Stimulated activated CD4-positive, alpha-beta T cell treated with anti-CD3 and anti-CD28 coated beads, Interleukin-2, amount 100 ng/mL, for 4 hours (primary cell): ENCODE results near the gene TTC39C.
"Not testable (repeated sequence)": the region's sequence is repeated elsewhere in the genome, so short reads cannot be mapped to it uniquely, and the experiment has no call there.

Source experiments
- DNase-seq: peaks from one replicate; pipeline ENCODE4 v3.0.0-alpha.2; 2020; ENCODE audit warnings: low read depth

TTC39C gene

DNA sequence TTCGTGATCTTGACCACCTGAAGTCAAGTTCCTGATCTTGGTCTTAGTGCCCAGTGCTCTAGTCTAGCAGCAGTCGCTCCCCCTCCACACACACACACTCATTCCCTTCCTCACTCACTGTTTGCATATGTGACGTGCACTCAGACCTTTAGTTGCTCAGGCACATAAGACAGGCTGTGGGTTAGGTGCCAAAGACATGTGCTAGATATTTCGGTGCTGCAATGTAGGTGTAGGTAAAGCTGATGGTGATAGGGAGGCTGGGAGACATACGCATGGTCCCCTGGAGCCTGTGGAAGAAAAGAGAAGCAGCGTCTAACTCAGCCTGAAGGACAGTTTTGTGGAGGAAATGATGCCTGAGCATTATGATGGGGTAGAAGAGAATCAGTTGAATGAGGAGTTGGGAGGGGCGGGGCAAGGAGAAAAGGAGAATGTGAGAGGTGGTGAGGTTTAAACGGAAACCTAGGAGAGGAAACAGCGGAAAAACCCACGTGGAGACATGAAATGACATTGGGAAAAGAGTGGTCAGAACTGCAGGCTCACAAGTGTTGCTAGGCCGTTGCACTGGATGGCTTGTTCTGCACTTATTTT, 3.8 kb downstream of the TTC39C start:
- DNase-seq, result no peak

DNA sequence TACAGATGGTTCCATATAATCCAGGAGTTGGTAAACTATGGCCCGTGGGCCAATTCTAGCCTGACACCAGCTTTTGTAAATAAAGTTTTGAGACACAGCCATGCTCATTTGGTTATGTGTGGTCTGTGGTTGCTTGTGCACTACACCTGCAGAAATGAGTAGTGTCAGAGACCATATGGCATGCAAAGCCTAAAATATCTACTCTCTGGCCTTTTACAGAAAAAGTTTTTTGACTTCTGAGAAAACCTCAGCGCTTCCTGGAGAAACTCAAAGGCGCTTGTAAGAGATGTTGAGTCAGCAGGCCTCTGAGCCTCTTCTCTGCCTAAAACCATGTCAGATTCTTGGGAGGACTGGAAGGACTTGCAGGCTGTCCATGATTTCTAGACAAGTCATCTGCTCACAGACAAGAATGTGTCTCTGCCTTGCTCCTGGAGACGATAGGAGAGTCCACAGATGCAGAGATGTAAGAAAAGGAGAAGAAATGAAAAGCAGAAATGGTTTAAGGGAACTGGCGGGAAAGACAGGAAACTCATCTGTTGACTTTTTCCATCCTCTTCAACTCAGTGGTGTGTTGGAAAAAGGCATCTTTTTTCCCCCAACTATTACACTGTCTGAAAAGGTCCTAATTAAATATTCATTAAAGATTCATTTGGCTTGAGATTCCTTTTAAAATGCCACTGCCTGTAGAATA, 5.2 kb downstream of the TTC39C start:
- peak; percentile 60 for DNase-seq

DNA sequence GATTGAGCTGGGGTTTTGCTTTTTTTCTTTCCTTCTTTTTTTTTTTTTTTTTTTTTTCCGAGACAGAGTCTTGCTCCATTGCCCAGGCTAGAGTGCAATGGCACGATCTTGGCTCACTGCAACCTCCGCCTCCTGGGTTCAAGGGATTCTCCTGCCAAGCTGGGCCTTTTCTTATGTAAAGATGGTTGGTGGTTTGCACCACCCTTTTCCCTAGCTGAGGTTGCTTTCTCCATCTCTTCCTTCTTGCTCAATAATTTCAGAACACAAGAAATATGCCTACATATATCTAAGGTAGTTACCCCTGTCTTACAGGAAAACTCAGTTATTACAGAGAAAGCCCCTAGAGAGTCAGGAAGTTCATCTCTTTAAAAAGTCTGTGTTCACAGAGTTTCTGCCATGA, 7.0 kb downstream of the TTC39C start:
- no peak for DNase-seq

DNA sequence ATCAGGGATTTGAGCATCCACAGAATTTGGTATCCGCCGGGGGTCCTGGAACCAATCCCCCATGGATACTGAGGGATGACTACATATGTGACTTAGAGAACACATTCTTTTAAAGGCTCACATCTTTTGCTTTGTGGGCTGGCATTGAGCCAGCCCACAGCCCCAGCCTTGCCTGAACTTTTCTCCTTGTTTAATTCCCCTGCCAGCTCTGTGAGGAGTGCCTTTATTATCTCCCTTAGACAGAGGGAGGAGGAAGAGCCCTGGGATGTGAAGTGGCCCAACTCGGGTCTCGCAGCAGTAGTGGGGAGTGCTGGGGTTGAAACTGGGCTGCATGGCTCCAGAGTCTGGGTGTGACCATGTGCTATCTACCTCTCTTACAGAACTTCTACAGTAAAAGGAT, 7.6 kb downstream of the TTC39C start:
- no peak for DNase-seq

DNA sequence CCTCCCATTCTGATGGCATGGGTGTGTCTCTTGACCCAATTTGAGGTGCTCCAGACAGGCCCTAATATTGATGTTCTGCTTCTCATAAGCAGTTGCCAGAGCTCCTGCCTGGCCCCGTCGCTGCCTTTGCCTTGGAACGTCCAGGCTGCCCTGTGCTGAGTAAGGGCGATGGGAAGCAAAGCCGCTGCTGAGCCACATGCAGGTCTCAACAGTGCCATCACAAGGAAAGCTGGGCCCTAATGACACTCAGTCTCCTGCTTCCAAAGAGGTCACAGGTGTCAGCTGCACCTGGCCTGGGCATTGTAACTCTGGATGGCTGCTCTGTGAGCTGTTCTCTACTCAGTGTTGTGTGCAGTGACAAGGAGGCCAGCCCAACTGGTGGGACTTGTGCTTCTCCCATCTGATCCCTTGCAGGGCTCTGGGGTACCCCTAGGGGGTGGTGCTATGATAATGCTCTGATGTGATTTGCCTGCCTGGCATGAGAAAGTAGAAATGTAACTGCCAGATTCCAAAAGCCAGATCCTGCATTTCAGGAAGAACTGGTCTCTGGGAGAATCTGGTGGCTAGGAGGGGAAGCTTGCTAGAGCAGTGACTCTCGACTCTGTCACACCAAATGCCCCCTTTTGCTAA, 8.7 kb downstream of the TTC39C start:
- DNase-seq, result no peak

DNA sequence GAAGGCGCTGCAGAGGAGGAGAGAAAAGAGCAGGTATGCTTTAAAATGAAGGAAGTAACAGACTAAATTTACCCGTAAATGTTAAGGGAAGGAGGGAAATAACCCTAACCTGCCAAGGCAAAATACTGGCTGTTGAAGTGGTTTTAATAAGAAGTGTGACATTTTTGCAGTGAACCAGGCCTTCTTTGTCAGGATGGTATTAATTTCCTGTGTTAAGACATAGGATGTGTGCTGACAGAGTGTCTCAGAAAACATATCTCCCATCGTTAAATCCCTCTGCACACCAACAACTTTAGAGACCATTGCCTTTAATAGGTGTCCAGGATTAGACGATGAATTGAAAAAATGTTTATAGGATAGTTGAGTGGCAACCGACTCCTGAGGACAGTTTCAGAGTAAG, 9.9 kb downstream of the TTC39C start:
- no peak for DNase-seq

DNA sequence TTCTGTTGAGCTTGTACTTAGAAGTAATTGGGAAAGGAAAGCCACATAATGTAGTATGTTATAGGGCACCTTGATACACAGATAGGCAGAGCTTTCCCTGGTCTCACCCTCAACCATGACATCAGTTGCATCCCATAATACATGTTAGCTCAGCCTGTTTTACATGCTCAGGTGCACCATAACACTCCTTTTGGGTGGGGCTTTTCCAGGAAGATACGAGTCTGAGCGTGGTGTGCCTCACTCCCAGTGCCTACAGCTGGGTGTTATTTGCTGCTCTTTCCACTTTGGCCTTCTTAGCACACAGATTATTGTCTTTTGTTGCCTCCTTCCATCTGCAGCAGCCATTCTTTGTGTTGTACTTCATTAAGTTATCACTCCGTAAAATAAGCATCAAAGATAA, 11.9 kb downstream of the TTC39C start:
- no peak for DNase-seq

DNA sequence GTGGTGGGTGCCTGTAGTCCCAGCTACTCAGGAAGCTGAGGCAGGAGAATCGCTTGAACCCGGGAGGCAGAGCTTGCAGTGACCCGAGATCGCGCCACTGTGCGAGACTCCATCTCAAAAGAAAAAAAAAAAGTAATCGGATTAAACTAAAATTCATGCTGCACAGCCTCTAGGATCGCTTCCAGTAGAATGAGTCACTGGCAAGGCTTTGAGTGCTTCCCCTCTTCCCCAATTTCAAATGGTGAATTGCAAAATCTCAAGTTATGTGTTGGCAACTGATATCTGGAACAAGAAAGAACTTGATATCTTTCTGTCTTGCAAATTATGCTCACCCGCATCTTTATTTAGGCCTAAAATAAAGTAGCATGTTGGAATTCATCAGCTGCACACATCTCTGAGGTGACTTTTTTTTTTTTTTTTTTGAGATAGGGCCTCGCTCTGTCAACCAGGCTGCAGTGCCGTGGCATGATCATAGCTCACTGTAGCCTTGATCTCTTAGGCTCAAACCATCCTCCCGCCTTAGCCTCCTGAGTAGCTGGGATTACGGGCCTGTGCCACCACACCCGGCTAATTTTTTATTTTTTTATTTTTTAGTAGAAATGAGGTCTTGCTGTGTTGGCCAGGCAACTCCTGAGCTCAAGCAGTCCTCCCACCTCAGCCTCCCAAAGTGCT, 12.7 kb downstream of the TTC39C start:
- no peak for DNase-seq

DNA sequence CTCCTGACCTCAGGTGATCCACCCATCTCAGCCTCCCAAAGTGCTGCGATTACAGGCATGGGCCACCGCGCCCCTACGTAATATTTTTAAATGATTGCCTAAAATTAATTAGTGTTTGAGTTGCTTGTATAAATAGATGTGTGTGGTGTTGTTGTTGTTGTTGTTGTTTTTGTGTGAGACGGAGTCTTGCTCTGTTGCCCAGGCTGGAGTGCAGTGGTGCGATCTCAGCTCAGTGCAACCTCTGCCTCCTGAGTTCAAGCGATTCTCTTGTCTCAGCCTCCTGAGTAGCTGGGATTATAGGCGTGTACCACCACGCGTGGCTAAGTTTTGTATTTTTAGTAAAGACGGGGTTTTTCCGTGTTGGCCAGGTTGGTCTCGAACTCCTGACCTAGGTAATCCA, 14.4 kb downstream of the TTC39C start:
- not testable (repeated sequence) for DNase-seq

DNA sequence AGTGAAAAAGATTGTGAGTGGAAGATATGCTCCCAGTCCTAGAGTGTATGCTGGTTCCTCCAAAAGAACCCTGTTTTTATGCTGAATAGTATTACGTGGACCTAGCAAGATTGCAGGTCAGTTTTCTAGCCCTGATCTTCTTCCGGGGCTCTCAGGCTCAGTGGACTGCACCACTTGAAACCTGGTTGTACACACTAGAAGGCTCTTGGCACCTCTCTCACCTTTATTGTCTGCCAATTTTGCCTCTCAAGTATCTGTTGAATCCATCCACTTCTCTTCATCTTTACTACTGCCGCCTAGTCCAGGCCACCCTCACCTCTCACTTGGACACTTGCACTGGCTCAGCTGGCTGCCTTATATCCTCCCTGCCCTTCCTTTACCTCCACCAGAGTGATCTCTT, 16.8 kb downstream of the TTC39C start:
- DNase-seq, result no peak

DNA sequence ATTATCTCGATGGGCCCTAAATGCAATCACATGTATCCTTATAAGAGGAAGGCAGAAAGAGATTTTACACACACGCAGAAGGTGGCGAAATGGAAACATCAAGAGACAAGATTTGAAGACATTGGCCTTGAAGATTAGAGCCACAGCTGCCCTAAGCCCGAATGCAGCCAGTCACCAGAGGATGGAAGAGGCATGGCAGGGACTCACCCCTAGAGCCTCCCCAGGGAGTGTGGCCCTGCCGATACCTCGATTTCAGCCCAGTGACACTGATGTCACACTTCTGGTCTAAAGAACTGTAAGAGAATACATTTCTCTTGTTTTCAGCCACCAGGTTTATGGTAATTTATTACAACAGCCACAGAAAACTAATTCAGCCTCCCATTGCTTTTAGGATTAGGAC, 17.4 kb downstream of the TTC39C start:
- DNase-seq, result no peak

DNA sequence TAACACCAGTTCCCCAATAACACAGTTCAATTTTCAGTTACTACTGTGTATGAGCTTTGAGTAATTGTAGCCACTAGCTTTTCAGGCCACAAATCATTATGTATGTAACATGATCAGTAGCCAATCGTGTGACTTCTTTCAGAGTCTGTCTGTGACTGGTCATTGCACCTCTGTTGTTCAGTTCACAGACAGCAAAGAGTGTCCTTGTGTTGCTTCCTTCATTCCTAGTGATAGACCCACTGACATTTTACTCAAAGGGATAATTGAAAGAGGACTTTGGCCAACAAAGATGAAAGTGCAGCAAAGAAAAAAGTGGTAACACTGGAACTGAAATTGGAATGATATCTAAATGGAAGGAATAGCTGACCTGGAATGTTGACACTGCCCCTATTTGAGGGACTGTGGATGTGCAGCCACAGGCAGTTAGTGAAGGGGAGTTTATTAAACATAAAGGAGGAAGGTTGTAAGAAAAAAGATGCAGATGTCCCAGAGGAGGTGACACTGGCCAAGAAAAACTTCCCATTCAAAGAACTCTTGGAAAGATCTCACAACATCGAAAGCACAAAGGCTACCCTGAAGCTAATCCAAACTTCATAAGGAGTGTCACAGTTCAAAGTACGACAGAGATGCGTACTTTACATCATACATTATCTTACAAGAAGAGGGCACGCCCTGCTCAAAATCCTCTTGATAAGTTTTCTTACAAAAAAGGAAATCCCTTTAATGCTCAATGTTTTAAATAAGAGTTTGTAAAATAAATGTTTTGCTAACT, 19.3 kb downstream of the TTC39C start:
- no peak for DNase-seq

DNA sequence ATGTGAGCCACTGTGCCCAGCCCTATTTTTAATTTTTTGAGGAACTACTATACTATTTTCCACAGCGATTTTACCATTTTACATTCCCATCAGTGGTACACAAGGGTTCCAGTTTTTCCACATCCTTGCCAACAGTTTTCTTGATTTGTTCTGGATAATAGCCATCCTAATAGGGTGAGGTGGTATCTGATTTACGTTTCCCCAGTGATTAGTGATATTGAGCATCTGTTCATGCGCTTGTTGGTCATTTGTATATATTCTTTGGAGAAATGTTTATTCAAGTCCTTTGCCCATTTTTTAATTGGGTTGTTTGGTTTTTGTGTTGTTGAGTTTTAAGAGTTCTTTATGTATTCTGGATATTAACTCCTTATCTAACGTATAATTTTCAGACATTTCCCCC, 20.8 kb downstream of the TTC39C start:
- no peak for DNase-seq

DNA sequence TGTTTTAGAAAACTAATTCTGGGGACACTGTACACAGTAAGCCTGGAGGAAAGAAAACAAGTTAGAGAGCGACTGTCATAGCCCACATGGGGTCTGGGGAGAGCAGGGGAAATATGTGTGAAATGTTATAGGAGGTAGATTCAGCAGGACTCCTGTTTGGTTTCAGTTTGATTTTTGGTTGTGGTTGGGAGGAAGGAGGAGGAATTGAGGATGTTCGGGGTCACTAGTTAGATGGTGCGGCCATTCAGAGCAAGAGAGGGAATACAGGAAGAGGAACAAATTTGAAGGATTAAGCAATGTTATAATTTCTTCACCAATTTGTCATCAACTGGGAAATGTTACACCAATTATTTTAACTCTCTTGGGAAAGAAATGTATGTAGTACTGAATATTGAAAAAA, 25.1 kb downstream of the TTC39C start:
- no peak for DNase-seq

DNA sequence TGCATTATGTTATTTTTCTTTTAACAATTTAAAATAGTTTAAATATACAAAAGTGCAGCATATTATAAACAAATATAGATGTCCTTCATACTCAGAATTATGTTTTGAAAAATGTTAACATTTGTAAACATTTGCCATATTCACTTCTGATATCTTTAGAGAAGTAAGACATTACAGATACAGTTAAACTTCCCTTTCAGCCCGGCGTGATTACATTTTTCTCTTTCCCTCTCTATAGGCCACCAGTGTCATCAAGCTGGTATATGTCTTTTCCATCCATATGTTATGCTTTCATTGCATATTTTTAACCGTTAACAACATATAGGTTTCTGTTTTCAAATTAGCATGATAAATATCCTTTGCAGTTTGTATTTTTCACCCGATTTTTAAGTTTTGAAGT, 27.1 kb downstream of the TTC39C start:
- no peak for DNase-seq

DNA sequence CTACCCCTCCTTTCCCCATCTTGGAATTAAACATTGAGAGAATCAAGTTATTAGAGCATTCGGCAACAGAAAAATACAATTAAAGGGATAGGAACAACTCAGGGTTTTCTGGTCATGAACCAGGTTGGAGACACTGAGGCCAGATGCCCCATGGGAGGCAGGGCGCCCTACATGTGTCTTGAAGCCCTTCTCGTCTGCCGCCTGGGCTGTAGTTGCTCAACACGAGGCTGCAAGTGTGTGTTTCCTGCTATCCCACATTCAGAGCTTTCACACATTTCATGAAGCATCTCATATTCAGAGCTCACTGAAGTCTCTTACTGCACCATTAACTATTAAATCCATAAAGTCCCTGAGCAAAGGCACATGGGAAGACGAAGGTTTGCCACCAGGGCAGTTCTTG, 28.8 kb downstream of the TTC39C start:
- DNase-seq, result no peak

DNA sequence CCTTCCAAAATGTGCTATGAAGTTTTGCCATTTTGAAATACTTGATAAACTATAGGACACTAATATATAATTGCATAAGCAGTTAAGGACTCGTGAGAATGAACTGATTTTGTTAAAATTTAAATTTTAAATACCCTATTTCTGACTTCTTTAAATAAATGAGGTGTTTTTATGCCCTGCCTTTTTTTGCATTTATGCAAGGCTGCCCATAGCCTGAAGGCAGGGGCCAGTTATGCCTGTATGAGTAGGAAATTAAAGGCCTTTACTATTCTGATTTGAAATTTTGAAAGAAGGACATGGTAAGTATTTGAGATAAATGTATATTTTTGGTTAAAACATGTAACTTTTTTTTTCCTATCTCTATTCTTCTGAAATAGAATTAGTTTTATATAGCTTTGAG, 33.7 kb downstream of the TTC39C start:
- no peak for DNase-seq

DNA sequence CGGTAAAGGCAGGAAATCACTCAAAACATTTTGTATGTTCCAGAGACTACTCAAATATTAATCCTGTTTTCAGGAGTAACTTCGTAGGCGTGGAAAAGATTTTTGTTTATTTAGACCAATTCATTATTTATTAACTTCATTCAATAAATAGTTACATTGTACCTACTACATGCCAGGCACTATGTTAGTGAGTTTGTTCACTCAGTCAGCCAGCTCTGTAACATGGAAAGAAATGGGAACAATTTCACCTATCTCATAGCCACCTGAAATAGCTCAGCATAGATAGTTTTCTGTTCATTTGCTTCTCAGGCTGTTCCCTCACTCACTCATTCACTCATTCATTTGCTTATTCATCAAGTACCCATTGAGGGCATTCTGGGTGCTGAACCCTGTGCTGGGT, 34.6 kb downstream of the TTC39C start:
- no peak for DNase-seq

DNA sequence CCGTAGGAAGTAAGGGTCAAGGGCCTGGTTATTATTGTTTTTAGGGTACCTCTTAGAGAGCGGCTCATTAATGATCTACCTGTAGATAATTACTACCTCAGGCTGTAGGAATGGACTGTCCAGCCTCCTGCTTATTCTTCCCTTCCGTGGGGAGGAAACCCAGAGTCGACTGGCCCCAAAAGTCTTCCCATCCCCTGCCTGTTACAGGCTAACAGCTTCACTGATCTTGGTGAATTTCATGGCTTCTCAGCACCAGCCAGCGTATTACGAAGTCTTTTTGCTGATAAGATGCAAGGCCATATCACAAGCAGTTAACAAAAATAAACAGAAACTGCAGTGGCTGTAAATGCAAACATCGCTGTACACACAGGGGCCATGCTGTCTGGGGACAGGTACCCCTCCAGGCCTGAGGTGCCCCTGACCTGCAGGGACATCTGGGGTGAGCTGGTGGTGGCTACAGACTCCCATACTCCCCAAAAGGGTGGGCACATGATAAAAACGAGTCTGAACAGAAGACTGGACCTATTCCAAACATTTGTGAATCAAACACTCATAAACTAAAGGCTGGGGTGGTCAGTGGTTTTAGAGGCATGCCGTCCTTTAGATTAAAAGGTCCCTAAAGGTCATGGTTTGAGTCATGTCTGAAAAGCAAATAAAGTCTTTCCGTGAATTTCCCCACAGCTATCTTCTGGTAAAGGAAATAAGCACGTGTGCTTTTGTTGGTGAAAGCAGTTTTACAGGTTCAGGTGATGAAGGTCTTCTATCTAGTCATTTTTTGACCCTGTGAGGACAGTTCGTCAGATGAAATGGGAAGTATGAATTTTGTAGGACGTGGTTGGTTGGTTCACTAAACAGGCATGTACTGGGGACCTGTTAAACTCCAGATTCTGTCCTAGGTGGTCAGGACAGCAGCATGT, 36.7 kb downstream of the TTC39C start:
- no peak for DNase-seq

DNA sequence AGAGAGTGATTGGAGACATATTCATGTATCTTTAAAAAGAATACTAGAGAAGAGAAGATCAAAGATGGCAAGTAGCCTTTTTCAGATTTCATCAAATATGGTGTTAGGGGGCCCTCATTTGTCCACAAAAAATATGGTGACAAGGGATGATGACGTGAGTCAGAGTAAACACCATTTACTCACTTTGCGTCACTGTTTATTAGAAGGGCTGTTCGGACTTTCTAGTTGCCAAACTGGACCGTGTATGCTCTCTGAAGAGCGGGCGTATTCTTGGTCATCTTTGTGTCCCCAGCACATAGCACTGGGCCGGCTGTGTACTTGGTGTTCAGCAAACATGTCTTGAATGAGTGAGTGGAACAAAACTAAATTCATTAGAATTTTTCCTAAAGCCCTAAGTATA, 37.5 kb downstream of the TTC39C start:
- DNase-seq, result no peak

DNA sequence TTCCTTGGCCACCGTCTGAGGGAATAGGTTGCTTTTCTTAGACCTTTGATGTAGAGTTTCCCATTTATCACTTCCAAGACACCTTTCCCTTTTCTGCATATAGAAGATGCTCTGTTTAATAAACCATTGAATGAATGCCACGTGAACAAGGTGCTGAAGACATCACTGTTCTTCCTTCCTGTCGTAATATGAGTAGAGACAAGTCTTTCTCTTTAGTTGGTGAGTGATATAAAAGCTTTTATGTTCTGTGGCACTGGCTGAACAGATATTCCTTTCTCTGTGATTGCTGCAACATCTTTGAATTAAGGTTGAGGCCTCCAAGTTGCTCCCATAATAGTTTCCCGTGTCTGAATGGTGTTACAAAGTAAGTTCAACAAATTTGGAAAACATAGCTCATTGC, 38.7 kb downstream of the TTC39C start:
- no peak for DNase-seq
